Measurements from ENCODE around the gene GRIK3.

DNA sequence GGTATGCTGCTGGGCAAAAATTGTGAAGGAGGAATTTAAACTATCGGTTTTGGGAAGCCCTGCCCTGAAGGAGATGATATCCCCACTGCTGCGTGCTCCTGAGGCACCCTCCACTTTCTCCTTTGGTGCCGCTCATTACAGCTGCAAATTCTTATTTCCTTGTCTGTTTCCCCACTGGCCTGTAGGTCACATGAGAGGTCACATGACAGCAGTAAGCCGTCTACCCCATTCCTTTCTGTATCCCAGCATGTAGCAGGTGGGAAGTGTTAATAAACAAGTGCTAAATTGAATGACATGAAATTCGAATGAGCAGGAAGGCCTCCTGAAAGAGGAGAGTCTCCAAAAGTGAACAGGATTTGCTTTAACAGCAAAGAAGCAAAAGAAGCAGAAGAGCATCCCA lies 58.7 kb downstream of the GRIK3 start:
- TF ChIP-seq, protein P1, sequence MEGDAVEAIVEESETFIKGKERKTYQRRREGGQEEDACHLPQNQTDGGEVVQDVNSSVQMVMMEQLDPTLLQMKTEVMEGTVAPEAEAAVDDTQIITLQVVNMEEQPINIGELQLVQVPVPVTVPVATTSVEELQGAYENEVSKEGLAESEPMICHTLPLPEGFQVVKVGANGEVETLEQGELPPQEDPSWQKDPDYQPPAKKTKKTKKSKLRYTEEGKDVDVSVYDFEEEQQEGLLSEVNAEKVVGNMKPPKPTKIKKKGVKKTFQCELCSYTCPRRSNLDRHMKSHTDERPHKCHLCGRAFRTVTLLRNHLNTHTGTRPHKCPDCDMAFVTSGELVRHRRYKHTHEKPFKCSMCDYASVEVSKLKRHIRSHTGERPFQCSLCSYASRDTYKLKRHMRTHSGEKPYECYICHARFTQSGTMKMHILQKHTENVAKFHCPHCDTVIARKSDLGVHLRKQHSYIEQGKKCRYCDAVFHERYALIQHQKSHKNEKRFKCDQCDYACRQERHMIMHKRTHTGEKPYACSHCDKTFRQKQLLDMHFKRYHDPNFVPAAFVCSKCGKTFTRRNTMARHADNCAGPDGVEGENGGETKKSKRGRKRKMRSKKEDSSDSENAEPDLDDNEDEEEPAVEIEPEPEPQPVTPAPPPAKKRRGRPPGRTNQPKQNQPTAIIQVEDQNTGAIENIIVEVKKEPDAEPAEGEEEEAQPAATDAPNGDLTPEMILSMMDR (conservative IDR thresholded peaks at IDR 0.05; ENCODE audit: low read depth, low read length) = no peak
- no peak for TF ChIP-seq EZH2 (IDR thresholded peaks at IDR 0.05; ENCODE audit: low read length, unreplicated experiment)
- TF ChIP-seq EZH2phosphoT487 (IDR thresholded peaks at IDR 0.05; ENCODE audit: borderline replicate concordance, low read length) = no peak
